NCI-H69 (cell line): ENCODE measurements around the gene MLPH.

Experiments
- DNase-seq: peaks from one replicate; lab custom pipeline; 2025; lab: John Stamatoyannopoulos, UW

MLPH gene

GRCh38 chr2:237541243-237541642 is 54.2 kb downstream of the MLPH start:
- DNase-seq: no peak

- DNase-seq: no peak
Observed at GRCh38 chr2:237542001-237542704, 55.1 kb downstream of the MLPH start.

GRCh38 chr2:237546040-237546875 is 59.2 kb downstream of the MLPH start:
- DNase-seq: no peak

DNA sequence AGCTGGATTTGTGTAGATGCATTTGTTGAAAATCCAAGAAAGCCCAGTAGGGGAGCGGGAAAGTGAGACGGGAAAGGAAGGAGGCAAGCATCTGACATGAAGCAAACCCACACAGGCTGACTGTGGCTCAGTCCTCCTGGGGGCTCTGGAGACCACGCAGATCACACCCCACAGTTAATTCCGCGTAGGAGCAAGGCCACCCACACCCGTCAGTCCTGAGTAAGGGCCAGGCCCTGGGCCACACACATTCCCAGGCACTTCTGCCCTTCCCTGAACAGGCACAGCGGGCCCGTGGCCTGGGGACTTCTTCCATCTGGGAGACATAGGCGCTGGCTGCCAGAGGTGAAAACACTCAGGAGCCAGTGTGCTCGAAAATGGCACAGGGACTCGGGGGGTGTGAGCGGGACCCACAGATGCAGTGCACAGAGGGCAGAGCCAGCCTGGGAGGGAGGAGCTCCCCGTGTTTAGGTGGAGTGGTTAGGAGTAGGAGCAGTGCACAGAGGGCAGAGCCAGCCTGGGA is 59.9 kb downstream of the MLPH start:
- no peak for DNase-seq

DNA sequence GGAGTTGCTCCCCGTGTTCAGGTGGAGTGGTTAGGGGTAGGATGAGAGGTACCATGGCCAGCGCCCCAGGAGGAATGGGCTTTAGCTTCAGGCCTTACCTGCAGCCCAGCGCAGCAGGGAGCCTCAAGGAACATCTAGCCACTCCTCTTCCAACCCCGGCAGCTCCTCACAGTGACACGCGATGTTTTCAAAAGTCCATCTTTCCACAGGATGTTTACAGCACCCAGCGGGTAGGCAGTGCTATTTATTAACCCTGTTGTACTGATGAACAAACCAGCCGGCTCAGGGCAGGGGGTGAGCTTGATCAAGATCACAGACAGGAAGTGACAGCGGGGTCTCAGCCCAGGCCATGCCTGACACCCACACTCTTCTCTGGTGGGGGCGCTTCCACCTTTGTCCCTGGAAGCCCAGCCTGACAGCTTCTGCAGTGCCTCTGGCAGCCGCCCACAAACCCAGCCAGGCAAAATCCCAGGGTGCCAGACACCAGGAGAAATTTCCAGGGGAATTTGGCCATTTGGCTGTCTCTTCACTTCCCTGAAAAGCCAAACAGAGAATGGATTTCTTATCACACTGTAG is 60.9 kb downstream of the MLPH start:
- DNase-seq: peak; percentile 12

DNA sequence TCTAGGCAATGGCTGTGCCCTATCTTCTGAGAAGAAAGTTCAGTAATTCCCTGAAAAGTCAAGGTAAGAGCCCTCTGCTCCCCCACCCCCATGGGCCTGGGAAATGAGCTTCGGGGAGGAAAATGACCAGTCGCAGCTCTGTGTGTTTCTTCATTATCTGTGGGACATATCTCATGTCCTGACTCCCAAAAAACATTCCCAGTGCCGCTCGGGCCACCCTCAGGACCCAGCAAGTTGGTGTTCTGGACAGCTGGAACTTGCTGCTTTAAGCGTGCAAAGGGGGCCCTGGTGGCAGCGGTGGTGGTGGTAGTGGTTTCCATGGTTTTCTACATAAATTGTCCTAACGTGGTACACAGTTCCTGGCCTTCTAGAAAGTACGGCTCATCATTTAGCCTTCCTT is 62.2 kb downstream of the MLPH start:
- no peak for DNase-seq

DNA sequence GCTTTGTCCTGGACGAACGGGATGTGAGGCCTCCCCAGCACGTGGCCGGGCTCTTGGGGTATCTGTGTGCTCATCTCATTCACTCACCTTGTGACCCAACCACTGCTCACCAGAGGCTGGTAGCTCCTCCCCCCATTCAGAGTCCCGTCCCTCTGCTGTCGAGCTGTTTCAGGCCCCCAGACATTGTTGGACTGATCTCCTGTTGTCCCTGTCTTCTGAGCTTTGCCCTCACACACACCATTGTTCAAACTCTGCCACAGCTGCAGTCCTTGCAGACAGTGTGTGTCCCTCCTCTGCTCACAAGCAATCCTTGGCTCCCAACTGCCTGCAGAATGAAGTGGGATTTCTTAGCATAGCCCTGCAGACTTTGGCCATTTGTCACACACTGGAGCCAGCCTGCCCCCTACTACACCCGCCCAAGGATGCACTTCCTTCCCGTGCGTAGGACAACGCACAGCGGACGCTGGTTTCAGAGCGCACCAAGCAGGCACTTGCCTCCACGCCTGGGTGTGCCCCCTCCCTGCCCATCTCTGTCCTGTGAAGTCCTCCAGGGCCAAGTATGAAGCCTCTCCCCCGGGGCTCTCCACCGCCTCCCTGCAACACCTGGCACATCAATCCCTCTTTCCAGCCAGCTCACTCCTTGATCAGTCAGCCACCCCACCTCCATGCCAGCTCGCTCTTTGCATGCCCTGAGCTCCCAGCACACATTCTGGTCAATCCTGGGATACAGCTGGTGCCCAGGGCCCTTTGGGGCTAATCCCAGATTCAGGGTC is 62.8 kb downstream of the MLPH start:
- DNase-seq: peak; percentile 24

DNA sequence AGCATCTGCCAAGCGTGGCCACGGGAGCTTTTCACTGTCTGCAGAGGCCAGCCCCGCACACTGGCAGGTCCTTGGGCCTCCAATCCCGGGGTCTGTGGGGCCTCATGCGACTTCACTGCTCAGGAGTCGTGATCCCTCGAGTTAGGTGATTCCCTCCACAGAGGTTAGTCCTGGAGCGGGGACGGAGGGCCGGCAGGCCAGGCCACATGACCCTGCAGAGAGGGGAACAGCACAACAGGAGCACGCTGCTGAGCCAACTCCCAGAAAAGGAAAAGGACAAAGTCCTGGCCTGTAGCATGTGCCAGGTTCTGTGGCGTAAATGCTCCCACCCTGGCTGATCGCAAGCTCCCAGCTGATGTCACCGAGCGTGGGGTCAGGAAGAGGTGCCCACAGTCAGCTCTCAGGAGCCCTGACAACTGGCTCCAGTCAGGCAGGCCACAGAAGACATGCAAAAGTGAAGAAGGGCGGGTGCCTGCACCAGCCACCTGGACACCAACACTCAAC is 64.1 kb downstream of the MLPH start:
- no peak for DNase-seq

GRCh38 chr2:237552908-237553307 is 65.9 kb downstream of the MLPH start:
- no peak for DNase-seq

DNA sequence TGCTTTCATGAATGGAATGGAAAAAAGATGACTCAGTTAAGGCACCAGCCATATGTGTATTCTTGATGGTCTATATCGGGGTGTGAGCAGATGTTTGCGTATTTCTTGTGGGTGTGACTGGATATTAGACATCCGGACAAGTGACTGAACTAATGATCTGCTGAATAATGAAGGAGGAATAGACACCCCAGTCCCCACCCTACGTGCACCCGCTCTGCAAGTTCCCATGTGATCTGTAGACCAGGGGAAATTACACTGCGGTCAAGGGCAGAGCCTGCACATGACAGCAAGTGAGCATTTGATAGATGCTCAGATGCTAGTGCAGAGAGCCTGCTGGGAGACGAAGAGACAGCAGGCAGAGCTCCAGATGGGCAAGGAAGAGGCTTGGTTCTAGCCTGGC is 66.9 kb downstream of the MLPH start:
- DNase-seq: no peak

DNA sequence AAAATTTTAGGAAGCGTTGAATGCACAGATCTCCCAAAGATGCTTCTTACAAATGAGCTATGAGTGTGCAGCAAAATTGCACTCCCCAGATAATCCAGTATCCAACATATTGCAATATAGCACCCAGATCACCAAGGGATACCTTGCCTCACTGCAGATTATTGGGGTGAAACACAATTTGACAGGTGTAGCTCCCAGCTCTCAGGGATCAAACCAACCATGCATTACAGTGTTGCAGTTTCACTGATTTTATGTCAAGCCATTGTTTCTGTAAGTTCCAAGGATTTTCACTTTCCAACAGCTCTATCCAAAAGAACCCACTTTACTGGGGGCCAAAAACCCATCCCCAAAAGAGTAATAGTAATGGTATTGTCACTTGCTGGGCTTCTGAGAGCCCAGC is 68.5 kb downstream of the MLPH start:
- DNase-seq: no peak

GRCh38 chr2:237556773-237557632 is 70.0 kb downstream of the MLPH start:
- DNase-seq: no peak

DNA sequence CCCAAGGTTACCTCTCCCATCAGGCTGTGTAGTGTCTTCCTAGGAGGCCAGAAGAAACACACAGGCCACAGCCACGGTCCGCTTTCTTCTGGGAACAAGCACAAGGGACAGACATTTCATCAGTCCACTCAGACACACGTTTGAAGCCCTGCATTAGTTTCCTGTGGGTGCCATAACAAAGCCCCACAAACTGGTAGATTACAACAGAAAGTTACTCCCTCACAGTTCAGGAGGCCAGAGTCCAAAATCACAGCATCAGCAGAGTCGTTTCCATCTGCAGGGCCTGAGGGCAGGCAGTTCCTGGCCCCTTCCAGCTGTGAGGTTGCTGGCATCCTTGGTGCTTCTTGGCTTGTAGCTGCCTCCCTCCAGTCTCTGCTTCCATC is 70.6 kb downstream of the MLPH start:
- DNase-seq: peak; percentile 12

GRCh38 chr2:237558961-237559641 is 72.0 kb downstream of the MLPH start:
- peak; percentile 93 for DNase-seq

DNA sequence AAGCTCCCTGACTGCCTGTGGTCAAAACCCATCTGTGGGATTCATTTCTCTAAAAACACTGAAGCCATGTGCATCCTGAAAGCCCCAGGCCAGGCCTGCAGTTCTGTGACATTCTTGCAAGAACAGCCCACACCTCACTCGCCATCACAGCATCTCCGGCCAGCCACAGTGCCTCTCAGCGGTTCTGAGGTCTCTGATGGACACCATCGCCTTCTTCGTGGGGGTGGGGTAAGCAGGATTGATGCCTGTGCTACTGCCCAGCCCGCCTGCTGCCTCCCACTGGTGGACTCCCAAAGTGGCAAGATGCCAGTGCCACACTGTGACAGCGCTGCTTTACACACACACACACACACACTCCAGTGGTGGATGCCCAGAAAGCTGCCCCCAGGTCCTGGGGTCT is 74.2 kb downstream of the MLPH start:
- DNase-seq: peak; percentile 15

- DNase-seq: no peak
Observed at GRCh38 chr2:237563816-237564215, 76.8 kb downstream of the MLPH start.

GRCh38 chr2:237564526-237565131 is 77.6 kb downstream of the MLPH start:
- DNase-seq: no peak

DNA sequence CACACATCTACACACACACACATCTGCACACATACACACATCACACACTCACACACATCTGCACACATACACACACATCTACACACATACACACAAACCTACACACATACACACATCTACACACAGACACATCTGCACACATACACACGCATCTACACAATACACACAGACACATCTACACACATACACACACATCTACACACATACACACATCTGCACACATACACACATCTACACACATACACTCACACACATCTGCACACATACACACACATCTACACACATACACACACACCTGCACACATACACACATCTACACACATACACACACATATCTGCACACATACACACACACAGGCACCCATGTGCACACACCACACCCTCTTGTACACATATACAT is 78.9 kb downstream of the MLPH start:
- DNase-seq: no peak

DNA sequence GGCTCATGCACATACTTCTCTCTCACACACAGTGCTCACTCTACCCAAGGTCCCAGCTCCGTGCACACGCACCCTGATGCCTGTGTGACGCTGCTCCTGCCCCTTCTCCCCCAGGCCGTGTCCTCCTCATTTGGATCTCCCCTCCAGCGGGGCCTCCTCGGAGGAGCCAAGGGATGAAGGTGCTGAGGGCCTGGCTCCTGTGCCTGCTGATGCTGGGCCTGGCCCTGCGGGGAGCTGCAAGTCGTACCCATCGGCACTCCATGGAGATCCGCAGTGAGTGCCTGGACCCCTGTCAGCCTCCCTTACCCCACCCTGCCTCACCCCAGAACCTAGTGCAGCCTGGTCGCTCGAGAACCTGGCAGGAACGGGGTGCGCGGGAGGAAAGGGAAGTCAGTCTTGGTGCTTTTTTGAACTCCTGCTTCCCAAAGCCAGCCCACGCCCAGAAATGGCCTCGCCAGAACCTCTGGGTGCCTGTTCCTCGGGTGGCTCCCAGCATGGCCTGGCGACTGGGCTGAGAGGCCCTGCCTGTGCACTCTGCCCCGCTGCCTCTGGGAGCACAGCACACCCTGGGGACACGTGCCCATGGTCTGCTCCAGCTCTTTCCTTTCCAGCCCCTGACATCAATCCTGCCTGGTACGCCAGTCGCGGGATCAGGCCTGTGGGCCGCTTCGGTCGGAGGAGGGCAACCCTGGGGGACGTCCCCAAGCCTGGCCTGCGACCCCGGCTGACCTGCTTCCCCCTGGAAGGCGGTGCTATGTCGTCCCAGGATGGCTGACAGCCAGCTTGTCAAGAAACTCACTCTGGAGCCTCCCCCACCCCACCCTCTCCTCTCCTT is 79.6 kb downstream of the MLPH start, which contains the start of gene PRLH:
Gene PRLH (plus strand): TSS at position 174 of the 835 bp plus-strand sequence. CDS start 0 bp downstream, at position 174.
- DNase-seq: no peak
